Measurements from ENCODE around the gene PHACTR1.

DNA sequence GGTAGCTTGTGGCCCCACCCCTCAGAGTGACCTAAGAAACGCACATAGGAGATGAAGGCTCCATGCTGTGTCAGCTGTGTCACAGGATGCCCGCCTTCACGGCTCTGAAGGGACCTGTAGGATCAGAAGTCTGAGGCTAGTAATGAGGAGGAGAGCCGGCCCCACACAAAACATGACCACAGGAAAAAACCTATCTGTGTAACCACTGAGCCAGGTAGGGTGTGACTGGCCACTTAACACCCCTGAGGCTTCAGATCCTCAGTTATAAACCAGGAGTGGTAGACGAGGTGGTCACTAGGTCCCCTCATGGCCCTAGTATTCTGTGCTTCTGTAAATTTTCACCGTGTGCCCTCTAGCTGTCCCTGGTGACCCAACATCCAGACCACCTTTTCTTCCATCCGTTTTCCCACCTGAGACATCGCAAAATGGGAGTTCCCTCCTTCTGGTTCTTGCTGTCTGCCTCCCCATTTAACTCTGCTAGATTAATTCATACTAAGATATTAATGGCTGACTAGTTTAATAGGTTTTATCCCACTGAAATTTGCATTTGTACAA lies 558.9 kb downstream of the PHACTR1 start:
- TF ChIP-seq POLR2A (IDR thresholded peaks at IDR 0.05; ENCODE audit: low read depth, low read length) (no peak), POLR2AphosphoS5 (IDR thresholded peaks at IDR 0.05; ENCODE audit: low read depth, low read length) (no peak), TAF1 (IDR thresholded peaks at IDR 0.05; ENCODE audit: borderline replicate concordance, low read depth, low read length) (no peak)

Data from GM12892 (cell line).